Trophoblast cell (in vitro differentiated cells and primary cell): ENCODE results near the gene AUTS2.
A peak's percentile ranks its signal among the peaks of the same experiment; 100 is the strongest.

ENCODE experiments used
- DNase-seq, 2 donors: peaks; one replicate each; pipeline ENCODE4 v3.0.0-alpha.2; 2016
- H2AFZ ChIP-seq: 2 replicates; pipeline ENCODE4 v1.6.1; 2013; ENCODE audit warnings: low read length, moderate library complexity, mild to moderate bottlenecking; ENCODE audit not compliant: insufficient read depth, poor library complexity
- H2AK5ac ChIP-seq: 2 replicates; pipeline ENCODE4 v1.6.1; 2013; ENCODE audit warnings: mild to moderate bottlenecking, low read length
- H2BK120ac ChIP-seq: 2 replicates; pipeline ENCODE4 v1.6.1; 2013; ENCODE audit warnings: low read length, mild to moderate bottlenecking, moderate library complexity; ENCODE audit not compliant: insufficient read depth, poor library complexity
- H2BK12ac ChIP-seq: 2 replicates; pipeline ENCODE4 v1.6.1; 2013; ENCODE audit warnings: mild to moderate bottlenecking, low read length, moderate library complexity
- H2BK5ac ChIP-seq: 2 replicates; pipeline ENCODE4 v1.6.1; 2013; ENCODE audit warnings: low read length, low read depth, moderate library complexity, mild to moderate bottlenecking; ENCODE audit not compliant: poor library complexity
- H3K14ac ChIP-seq: 2 replicates; pipeline ENCODE4 v1.6.1; 2013; ENCODE audit warnings: mild to moderate bottlenecking, low read length
- H3K18ac ChIP-seq: 2 replicates; pipeline ENCODE4 v1.6.1; 2013; ENCODE audit warnings: mild to moderate bottlenecking, low read length
- H3K23ac ChIP-seq: 2 replicates; pipeline ENCODE4 v1.6.1; 2013; ENCODE audit warnings: low read length
- H3K27ac ChIP-seq: 2 replicates; pipeline ENCODE4 v1.5.1; 2013; ENCODE audit warnings: low read depth, mild to moderate bottlenecking, inconsistent platforms, low read length, moderate library complexity
- H3K27me3 ChIP-seq: 2 replicates; pipeline ENCODE4 v1.6.1; 2013; ENCODE audit warnings: inconsistent platforms, mild to moderate bottlenecking, low read length, moderate library complexity; ENCODE audit not compliant: insufficient read depth
- H3K36me3 ChIP-seq, 2 experiments: 1 replicate in 1 of 2; 2 replicates in 1 of 2; pipeline ENCODE4 v1.6.1; 2013; ENCODE audit warnings: low read length in 2 of 2, mild to moderate bottlenecking in 2 of 2, moderate library complexity in 1 of 2; ENCODE audit not compliant: insufficient read depth in 2 of 2, control insufficient read depth in 1 of 2
- H3K4ac ChIP-seq: 2 replicates; pipeline ENCODE4 v1.6.1; 2013; ENCODE audit warnings: low read depth, mild to moderate bottlenecking, low read length, moderate library complexity
- H3K4me1 ChIP-seq, 2 experiments: 1 replicate in 1 of 2; 2 replicates in 1 of 2; pipeline ENCODE4 v1.6.1; 2013; ENCODE audit warnings: low read length in 2 of 2, mild to moderate bottlenecking in 2 of 2, moderate library complexity in 1 of 2; ENCODE audit not compliant: insufficient read depth in 2 of 2, control insufficient read depth in 1 of 2
- H3K4me2 ChIP-seq: 2 replicates; pipeline ENCODE4 v1.6.1; 2013; ENCODE audit warnings: inconsistent platforms, mild to moderate bottlenecking, low read length, moderate library complexity
- H3K4me3 ChIP-seq: 2 replicates; pipeline ENCODE4 v1.5.1; 2013; ENCODE audit warnings: mild to moderate bottlenecking, low read depth, low read length, inconsistent platforms
- H3K79me1 ChIP-seq: one replicate; pipeline ENCODE4 v1.6.1; 2013; ENCODE audit warnings: low read length
- H3K79me2 ChIP-seq: 2 replicates; pipeline ENCODE4 v1.6.1; 2013; ENCODE audit warnings: low read length, mild to moderate bottlenecking; ENCODE audit not compliant: control insufficient read depth, insufficient read depth, poor library complexity
- H3K9ac ChIP-seq: 2 replicates; pipeline ENCODE4 v1.6.1; 2013; ENCODE audit warnings: mild to moderate bottlenecking, low read length
- H3K9me3 ChIP-seq: 2 replicates; pipeline ENCODE4 v1.6.1; 2013; ENCODE audit warnings: low read depth, mild to moderate bottlenecking, control low read depth, inconsistent platforms, low read length; ENCODE audit not compliant: insufficient read depth
- H4K12ac ChIP-seq: 2 replicates; pipeline ENCODE4 v1.6.1; 2013; ENCODE audit warnings: low read depth, mild to moderate bottlenecking, low read length, moderate library complexity
- H4K8ac ChIP-seq: 2 replicates; pipeline ENCODE4 v1.6.1; 2013; ENCODE audit warnings: low read depth, mild to moderate bottlenecking, low read length, moderate library complexity
- H4K91ac ChIP-seq: one replicate; pipeline ENCODE4 v1.6.1; 2013; ENCODE audit warnings: low read depth, mild to moderate bottlenecking, low read length, moderate library complexity
- WGBS: extraction: QIAGEN DNeasy Blood & Tissue Kit; methylation state at CpG from one replicate; pipeline ENCODE4 v1.1.7; 2013; ENCODE audit warnings: missing lambda C conversion rate; ENCODE audit not compliant: insufficient read length, insufficient coverage; ENCODE audit errors: extremely low coverage; 5-methylcytosine and 5-hydroxymethylcytosine counted together

The AUTS2 gene

GRCh38 chr7:69827558-69827957 lies 229.3 kb downstream of the AUTS2 start:
- H3K36me3 ChIP-seq, result no peaks in the 10 kb centered on the region
- WGBS, result no CpG with 5 or more reads among the region's 3 CpGs
- H3K9me3 ChIP-seq, result no peaks in the 10 kb centered on the region
- peaks cover 0 to 6% of the 10 kb centered on the region in 2 experiments for H3K4me1 ChIP-seq
- H3K79me2 ChIP-seq, result no peaks in the 10 kb centered on the region
- no peak overlapping the region for H3K4me3 ChIP-seq
- no peak overlapping the region for H3K9ac ChIP-seq
- no peak overlapping the region for H3K4me2 ChIP-seq
- no peaks in the 10 kb centered on the region for H3K27me3 ChIP-seq
- no peak overlapping the region for H3K18ac ChIP-seq
- no peaks in the 10 kb centered on the region for H3K79me1 ChIP-seq
- H3K27ac ChIP-seq, result no peak overlapping the region
- no peak for DNase-seq
- H3K4ac ChIP-seq, result no peak overlapping the region
- no peak overlapping the region for H2AFZ ChIP-seq
- H2AK5ac ChIP-seq, result no peak overlapping the region
- H4K12ac ChIP-seq, result no peak overlapping the region
- no peak overlapping the region for H4K8ac ChIP-seq
- no peak overlapping the region for H3K14ac ChIP-seq
- H2BK120ac ChIP-seq, result no peak overlapping the region
- no peak overlapping the region for H2BK5ac ChIP-seq
- no peak overlapping the region for H4K91ac ChIP-seq
- H3K23ac ChIP-seq, result no peak overlapping the region
- H2BK12ac ChIP-seq, result no peak overlapping the region

GRCh38 chr7:69832356-69832755 lies 234.1 kb downstream of the AUTS2 start:
- Histone ChIP-seq H3K9me3 (no peaks in the 10 kb centered on the region), H3K79me1 (no peaks in the 10 kb centered on the region), H2AFZ (no peak overlapping the region), H3K9ac (no peak overlapping the region), H3K36me3 (no peaks in the 10 kb centered on the region), H3K14ac (no peak overlapping the region), H3K27ac (no peak overlapping the region), H2BK12ac (no peak overlapping the region), H3K4me3 (no peak overlapping the region), H3K4me1 (peaks cover 1% of the 10 kb centered on the region in 2 experiments), H3K27me3 (no peaks in the 10 kb centered on the region), H4K8ac (no peak overlapping the region), H3K23ac (no peak overlapping the region), H2AK5ac (no peak overlapping the region), H3K79me2 (no peaks in the 10 kb centered on the region), H3K4ac (no peak overlapping the region), H4K91ac (no peak overlapping the region), H2BK120ac (no peak overlapping the region), H3K4me2 (no peak overlapping the region), H4K12ac (no peak overlapping the region), H2BK5ac (no peak overlapping the region), H3K18ac (no peak overlapping the region)
- DNase-seq, result no peak
- no CpG with 5 or more reads among the region's 2 CpGs for WGBS

GRCh38 chr7:69833964-69834363 lies 235.7 kb downstream of the AUTS2 start:
- H3K23ac ChIP-seq, result no peak overlapping the region
- H2AFZ ChIP-seq, result no peak overlapping the region
- H4K12ac ChIP-seq, result no peak overlapping the region
- no CpG with 5 or more reads among the region's 6 CpGs for WGBS
- no peak overlapping the region for H3K14ac ChIP-seq
- no peak overlapping the region for H3K4ac ChIP-seq
- H4K8ac ChIP-seq, result no peak overlapping the region
- H3K36me3 ChIP-seq, result no peaks in the 10 kb centered on the region
- H3K18ac ChIP-seq, result no peak overlapping the region
- H3K27me3 ChIP-seq, result no peaks in the 10 kb centered on the region
- no peak overlapping the region for H2AK5ac ChIP-seq
- DNase-seq, result no peak
- H2BK5ac ChIP-seq, result no peak overlapping the region
- H2BK120ac ChIP-seq, result no peak overlapping the region
- no peak overlapping the region for H3K27ac ChIP-seq
- H3K9me3 ChIP-seq, result no peaks in the 10 kb centered on the region
- H3K4me1 ChIP-seq, result peaks cover 3 to 4% of the 10 kb centered on the region in 2 experiments
- no peak overlapping the region for H2BK12ac ChIP-seq
- H3K4me3 ChIP-seq, result no peak overlapping the region
- H3K9ac ChIP-seq, result no peak overlapping the region
- H3K4me2 ChIP-seq, result no peak overlapping the region
- no peak overlapping the region for H4K91ac ChIP-seq
- peaks cover 2% of the 10 kb centered on the region for H3K79me1 ChIP-seq
- no peaks in the 10 kb centered on the region for H3K79me2 ChIP-seq

GRCh38 chr7:69836702-69837101 lies 238.4 kb downstream of the AUTS2 start:
- Histone ChIP-seq H3K4me2 (no peak overlapping the region), H2BK12ac (no peak overlapping the region), H3K4me1 (peaks cover 6 to 11% of the 10 kb centered on the region in 2 experiments), H3K23ac (no peak overlapping the region), H4K12ac (no peak overlapping the region), H2BK5ac (no peak overlapping the region), H3K27ac (no peak overlapping the region), H3K79me2 (no peaks in the 10 kb centered on the region), H2AFZ (no peak overlapping the region), H3K79me1 (peaks cover 2% of the 10 kb centered on the region), H3K27me3 (no peaks in the 10 kb centered on the region), H4K91ac (no peak overlapping the region), H2BK120ac (no peak overlapping the region), H3K18ac (no peak overlapping the region), H3K9me3 (no peaks in the 10 kb centered on the region), H2AK5ac (no peak overlapping the region), H3K9ac (no peak overlapping the region), H3K4me3 (no peak overlapping the region), H3K4ac (no peak overlapping the region), H3K36me3 (no peaks in the 10 kb centered on the region), H4K8ac (no peak overlapping the region), H3K14ac (no peak overlapping the region)
- no CpG with 5 or more reads among the region's 7 CpGs for WGBS
- DNase-seq, result peak in 1 of 2 donors; percentile 3
